GM12878 (cell line): ENCODE data around the gene VWA3B. TPM values are rescaled to one million over a fixed set of nuclear protein-coding genes. Genes with fewer than 3 reads are reported as not detected.
"Not testable (repeated sequence)": the region's sequence is repeated elsewhere in the genome, so short reads cannot be mapped to it uniquely, and the experiment has no call there.

Experiments
- ATAC-seq: fragments of 200-7000 bp; cut with Tn5 transposase; 3 replicates; pipeline ENCODE4 v1.9.1; 2020; ENCODE audit warnings: mild to moderate bottlenecking, moderate library complexity
- BruUV-seq: library from RNA; stranded (reverse); fragments of 400-500 nt; replicated peaks from 2 replicates; lab custom pipeline; 2021; lab: Mats Ljungman, UMichigan
- CTCF ChIA-PET: fragments of 300-600 bp; sonication (Branson Sonifier 250); formaldehyde crosslinking; extraction: SDS; loops from one replicate; lab custom pipeline; 2021; ENCODE audit warnings: inconsistent platforms; lab: Yijun Ruan, JAX
- POLR2A ChIA-PET: fragments of 350-600 bp; formaldehyde crosslinking; extraction: SDS; loops from one replicate; lab custom pipeline; 2021; ENCODE audit warnings: inconsistent platforms; lab: Charles Lee
- RAD21 ChIA-PET: fragments of 300-600 bp; sonication (Branson Sonifier 250); formaldehyde crosslinking; loops from one replicate; lab custom pipeline; 2023; ENCODE audit warnings: antibody characterized with exemption; ENCODE audit not compliant: unreplicated experiment; lab: Charles Lee
- SMC1A ChIA-PET: fragments of 300-600 bp; sonication (Branson Sonifier 250); formaldehyde crosslinking; loops from one replicate; lab custom pipeline; 2023; ENCODE audit not compliant: unreplicated experiment, uncharacterized antibody; lab: Charles Lee
- DNase-seq: peaks from one replicate; pipeline ENCODE4 v3.0.0-alpha.2; 2011; ENCODE audit warnings: low read depth, low spot score
- FAIRE-seq: peaks from 3 replicates; lab custom pipeline; 2011; peaks lifted over from hg19 to GRCh38; lab: Jason Lieb, UNC
- H2AFZ ChIP-seq: 2 replicates; pipeline ENCODE4 v1.6.0; 2011; ENCODE audit warnings: low read depth, low read length, control low read depth; ENCODE audit not compliant: control insufficient read depth
- H3K27ac ChIP-seq: 2 replicates; pipeline ENCODE4 v1.5.1; 2011; ENCODE audit warnings: control low read depth; ENCODE audit not compliant: control insufficient read depth, insufficient read depth
- H3K27me3 ChIP-seq, 2 experiments: replicated peaks in 1 of 2; 2 replicates each; pipeline versions ENCODE4 v1.6.0 to v1.6.1; 2011; ENCODE audit warnings: low read length in 1 of 2; ENCODE audit not compliant: control insufficient read depth in 2 of 2, insufficient read depth in 2 of 2
- H3K36me3 ChIP-seq, 2 experiments: 2 replicates each; pipeline ENCODE4 v1.5.1; 2011; ENCODE audit warnings: low read length in 1 of 2; ENCODE audit not compliant: control insufficient read depth in 2 of 2, insufficient read depth in 2 of 2
- H3K4me1 ChIP-seq: 2 replicates; pipeline ENCODE4 v1.6.1; 2011; ENCODE audit warnings: mild to moderate bottlenecking, low read length, moderate library complexity, mixed read lengths; ENCODE audit not compliant: control insufficient read depth, insufficient read depth
- H3K4me2 ChIP-seq: 2 replicates; pipeline ENCODE4 v1.6.0; 2011; ENCODE audit warnings: control low read depth; ENCODE audit not compliant: control insufficient read depth, insufficient read depth
- H3K4me3 ChIP-seq: fragments of 200-600 bp; sonication (generic); 2 replicates; pipeline ENCODE4 v1.5.1; 2016
- H3K79me2 ChIP-seq: 2 replicates; pipeline ENCODE4 v1.6.0; 2011; ENCODE audit warnings: low read length; ENCODE audit not compliant: control insufficient read depth, insufficient read depth
- H3K9ac ChIP-seq: 2 replicates; pipeline ENCODE4 v1.8.0; 2011; ENCODE audit warnings: low read length, control low read depth, mixed read lengths; ENCODE audit not compliant: control insufficient read depth, insufficient read depth
- H3K9me3 ChIP-seq: replicated peaks from 3 replicates; pipeline ENCODE4 v1.5.1; 2011; ENCODE audit warnings: mild to moderate bottlenecking, low read length; ENCODE audit not compliant: control insufficient read depth, insufficient read depth
- H4K20me1 ChIP-seq: 2 replicates; pipeline ENCODE4 v1.6.0; 2011; ENCODE audit not compliant: control insufficient read depth, insufficient read depth
- BCL3 ChIP-seq: IDR thresholded peaks from 2 replicates; pipeline ENCODE4 v1.6.1; 2011; ENCODE audit warnings: borderline replicate concordance, low read depth, mild to moderate bottlenecking, moderate library complexity, low read length; ENCODE audit not compliant: insufficient read depth, poor library complexity, severe bottlenecking
- BRCA1 ChIP-seq: IDR thresholded peaks from 2 replicates; pipeline ENCODE4 v1.6.1; 2011; ENCODE audit warnings: low read depth, low read length, improper control_type of control experiment
- CHD1 ChIP-seq: IDR thresholded peaks from 2 replicates; pipeline ENCODE4 v1.6.1; 2012; ENCODE audit warnings: low read depth, low read length, improper control_type of control experiment
- EP300 ChIP-seq, 2 experiments: fragments of 150-350 bp in 1 of 2; IDR thresholded peaks; 2 replicates each; pipeline ENCODE4 v1.6.1; 2011 to 2012; ENCODE audit warnings: low read depth in 2 of 2, low read length in 2 of 2, borderline replicate concordance in 1 of 2, improper control_type of control experiment in 1 of 2, inconsistent platforms in 1 of 2; ENCODE audit not compliant: control insufficient read depth in 1 of 2
- HDAC2 ChIP-seq: fragments of 200-600 bp; sonication (generic); IDR thresholded peaks from 2 replicates; pipeline ENCODE4 v1.6.1; 2017
- IKZF2 ChIP-seq, 2 experiments: fragments of 450-650 bp; IDR thresholded peaks; 2 replicates each; pipeline ENCODE4 v1.6.1; 2017; ENCODE audit warnings: mild to moderate bottlenecking in 2 of 2, moderate library complexity in 2 of 2
- IRF3 ChIP-seq: fragments of 450-650 bp; IDR thresholded peaks from 2 replicates; pipeline ENCODE4 v1.6.1; 2014; ENCODE audit warnings: mild to moderate bottlenecking
- KLF5 ChIP-seq: fragments of 450-650 bp; IDR thresholded peaks from 2 replicates; pipeline ENCODE4 v1.6.1; 2014; ENCODE audit warnings: mild to moderate bottlenecking; ENCODE audit not compliant: partially characterized antibody
- MEF2B ChIP-seq: fragments of 450-650 bp; IDR thresholded peaks from 2 replicates; pipeline ENCODE4 v1.6.1; 2018; ENCODE audit warnings: mild to moderate bottlenecking, moderate library complexity; ENCODE audit not compliant: partially characterized antibody, poor library complexity, severe bottlenecking
- SMAD1 ChIP-seq: fragments of 450-650 bp; IDR thresholded peaks from 2 replicates; pipeline ENCODE4 v1.6.1; 2018; ENCODE audit warnings: mild to moderate bottlenecking, low read depth; ENCODE audit not compliant: partially characterized antibody
- SUPT20H ChIP-seq: IDR thresholded peaks from 2 replicates; pipeline ENCODE4 v1.6.1; 2011; ENCODE audit warnings: low read depth, mild to moderate bottlenecking, low read length, moderate library complexity, borderline replicate concordance; ENCODE audit not compliant: control insufficient read depth
- WGBS: methylation state at CpG from one replicate; pipeline ENCODE4 v1.1.6; 2016; ENCODE audit warnings: low lambda C conversion rate; ENCODE audit not compliant: insufficient replicate concordance, insufficient coverage; ENCODE audit errors: missing lambda C conversion rate; 5-methylcytosine and 5-hydroxymethylcytosine counted together
- in situ Hi-C: fragments of 300-500 bp; cut with MboI; formaldehyde crosslinking; loops from 9 replicates; pipeline ENCODE4 v1.14.3; 2018; ENCODE audit warnings: mixed read lengths
- intact Hi-C: fragments of 100-400 bp; cut with micrococcal nuclease; formaldehyde crosslinking; loops from one replicate; pipeline ENCODE4 v1.14.2; 2022; ENCODE audit not compliant: unreplicated experiment
- polyA plus RNA-seq, 11 experiments: library from polyadenylated mRNA; depleted of rRNA in 4 of 11; unstranded in 6 of 11; stranded (reverse) in 5 of 11; fragments of >200 nt; fragmentation: Nextera tagmentation in 4 of 11; fragmentation: Illumina TruSeq in 1 of 11; extraction: Ambion mirVana in 4 of 11; extraction: Trizol in 1 of 11; gene quantifications; 1 replicate in 1 of 11; 2 replicates in 10 of 11; pipeline versions ENCODE4 v1.2.1 to v1.2.3, GENCODE V29; 2011 to 2016; ENCODE audit warnings: inconsistent platforms in 2 of 11, missing spikeins in 2 of 11, low read depth in 1 of 11
- total RNA-seq, 4 experiments: library from RNA; depleted of rRNA in 3 of 4; stranded (reverse); fragments of >200 nt in 3 of 4; fragmentation: Illumina TruSeq in 1 of 4; extraction: Trizol in 1 of 4; gene quantifications; 2 replicates each; pipeline versions ENCODE4 v1.2.1 to v1.2.3, GENCODE V29; 2013 to 2021

Gene VWA3B
- total and polyA plus RNA-seq, 10 of the 15 experiments (the other 5 are each of a cell fraction or from before 2014, with no cell fraction given) = 0.04 to 0.86 (median 0.19) TPM; not detected in 4

DNA sequence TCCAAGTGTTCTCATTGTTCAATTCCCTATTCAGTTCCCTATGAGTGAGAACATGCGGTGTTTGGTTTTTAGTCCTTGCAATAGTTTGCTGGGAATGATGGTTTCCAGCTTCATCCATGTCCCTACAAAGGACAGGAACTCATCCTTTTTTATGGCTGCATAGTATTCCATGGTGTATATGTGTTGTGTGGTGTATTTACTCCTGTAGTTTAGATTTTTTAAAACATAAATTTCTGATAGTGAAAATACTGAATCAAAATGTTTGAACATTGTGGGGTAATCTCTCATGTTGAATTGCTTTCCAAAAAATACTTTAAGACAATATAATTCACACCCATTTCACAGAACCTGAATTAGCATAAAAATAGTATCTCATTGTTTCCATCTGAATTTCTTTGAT lies 60.9 kb downstream of the VWA3B start:
- H3K9me3 ChIP-seq, H3K79me2 ChIP-seq, CTCF ChIA-PET, SMC1A ChIA-PET, FAIRE-seq, POLR2A ChIA-PET, H3K4me2 ChIP-seq, H3K27ac ChIP-seq, H3K9ac ChIP-seq, intact Hi-C loops, H3K4me3 ChIP-seq, H3K4me1 ChIP-seq, RAD21 ChIA-PET, H4K20me1 ChIP-seq, DNase-seq, H3K27me3 ChIP-seq, ATAC-seq, in situ Hi-C loops, BruUV-seq, H3K36me3 ChIP-seq, H2AFZ ChIP-seq: not testable (repeated sequence)
- WGBS = 95% methylated on average over 1 of the region's 1 CpG

DNA sequence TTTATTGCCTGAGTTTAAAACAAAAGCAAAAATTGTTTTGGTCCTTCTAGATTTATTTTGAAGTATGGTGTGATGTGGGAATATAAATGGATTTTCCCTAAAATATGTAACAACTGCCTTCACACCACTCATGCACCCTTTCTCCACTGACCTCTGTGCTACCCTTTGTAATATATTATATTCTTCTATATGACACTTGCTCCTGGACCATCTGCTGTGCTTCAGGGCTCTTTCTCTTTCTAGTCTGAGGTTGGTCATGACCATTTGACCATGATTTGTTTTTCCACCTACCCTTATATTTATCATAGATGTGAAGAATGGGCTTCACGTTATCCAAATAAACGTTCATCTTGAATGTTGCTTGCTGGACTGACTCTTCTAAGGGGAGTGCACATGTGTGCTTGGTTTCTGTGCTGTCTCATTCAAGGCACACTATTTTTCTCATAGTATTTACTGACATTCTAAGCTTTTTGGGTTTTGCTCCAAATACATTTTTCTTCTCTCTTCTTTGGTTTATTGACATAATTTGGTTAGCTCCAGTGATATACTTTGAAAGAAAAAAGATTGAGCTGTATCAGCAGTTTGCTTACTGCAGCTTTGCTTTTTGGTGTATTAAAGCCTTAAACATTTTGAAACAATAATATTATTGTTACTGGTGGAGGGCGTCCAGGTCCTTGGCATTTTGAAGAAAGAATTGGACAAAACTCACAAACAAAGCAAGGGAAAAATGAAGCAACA lies 61.8 kb downstream of the VWA3B start:
- intact Hi-C loops (no loop called here), in situ Hi-C loops (no loop called here)
- Histone ChIP-seq H3K27ac (no peak overlapping the region), H3K9ac (no peak overlapping the region), H3K27me3 (no peaks in the 10 kb centered on the region; a peak in 1 of 4 replicates), H3K4me2 (no peak overlapping the region), H3K79me2 (no peaks in the 10 kb centered on the region), H3K4me3 (no peak overlapping the region), H4K20me1 (no peaks in the 10 kb centered on the region), H3K4me1 (no peaks in the 10 kb centered on the region), H2AFZ (no peak overlapping the region), H3K9me3 (no peaks in the 10 kb centered on the region; the same call in 1 of the 3 replicates), H3K36me3 (no peaks in the 10 kb centered on the region)
- SMC1A ChIA-PET = interaction anchor here (1.2 kb wide), 1 partner anchor 342 kb away, joined by 4 read pairs; no protein-coding TSS in a partner anchor
- no peak for TF ChIP-seq CHD1
- TF ChIP-seq EP300 (IDR thresholded peaks at IDR 0.05; ENCODE audit: borderline replicate concordance in 1 of 2, control insufficient read depth in 1 of 2, low read depth in 2 of 2, low read length in 2 of 2) = no peak
- no peak for TF ChIP-seq IRF3
- no peak for TF ChIP-seq MEF2B
- TF ChIP-seq BCL3 = no peak
- no peak for TF ChIP-seq BRCA1
- TF ChIP-seq SMAD1 = no peak
- TF ChIP-seq IKZF2 (IDR thresholded peaks at IDR 0.05) = no peak
- no peak for TF ChIP-seq SUPT20H
- TF ChIP-seq KLF5 = no peak
- TF ChIP-seq HDAC2 = no peak
- WGBS = 67% methylated on average over 3 of the region's 3 CpGs
- POLR2A ChIA-PET = no interaction called here
- ATAC-seq (no peak), DNase-seq (no peak), FAIRE-seq (no peak)
- no TSS peak for BruUV-seq
- RAD21 ChIA-PET = no interaction called here
- CTCF ChIA-PET = interaction anchor here (1.6 kb wide), 1 partner anchor 342 kb away, joined by 3 read pairs; no protein-coding TSS in a partner anchor
